Stimulated activated naive B cell treated with anti-CD40 and anti-IgM and Interleukin-4, amounts not matched to agents 10 μg/mL and 1 μg/mL and 100 μg/mL, for 72 hours (primary cell): Measurements from ENCODE around the gene REEP1.
"Not testable (repeated sequence)": the region's sequence is repeated elsewhere in the genome, so short reads cannot be mapped to it uniquely, and the experiment has no call there.

Experiments used
- ATAC-seq, 2 donors: fragments of 150-1000 bp; cut with Tn5 transposase; replicated peaks; 2 replicates each; pipeline ENCODE4 v1.10.0; 2021; ENCODE audit warnings: moderate library complexity in 1 of 2
- DNase-seq: peaks from one replicate; pipeline ENCODE4 v3.0.0; 2021
- H3K27ac Mint-ChIP-seq: one replicate; pipeline ENCODE4 v1.8.0; 2022; ENCODE audit warnings: mild to moderate bottlenecking, mixed read lengths
- H3K27me3 Mint-ChIP-seq, 2 donors: one replicate each; pipeline ENCODE4 v1.8.0; 2022; ENCODE audit warnings: mixed read lengths in 2 of 2
- H3K36me3 Mint-ChIP-seq, 2 donors: one replicate each; pipeline ENCODE4 v1.8.0; 2022; ENCODE audit warnings: mixed read lengths in 2 of 2, mild to moderate bottlenecking in 1 of 2
- H3K4me1 Mint-ChIP-seq, 2 donors: one replicate each; pipeline ENCODE4 v1.8.0; 2022; ENCODE audit warnings: mixed read lengths in 2 of 2, mild to moderate bottlenecking in 1 of 2
- H3K4me3 Mint-ChIP-seq, 2 donors: one replicate each; pipeline ENCODE4 v1.8.0; 2022; ENCODE audit warnings: mild to moderate bottlenecking in 2 of 2, mixed read lengths in 2 of 2, moderate library complexity in 1 of 2
- H3K9me3 Mint-ChIP-seq, 2 donors: one replicate each; pipeline ENCODE4 v1.8.0; 2022; ENCODE audit warnings: mixed read lengths in 2 of 2, mild to moderate bottlenecking in 1 of 2

Gene REEP1

DNA sequence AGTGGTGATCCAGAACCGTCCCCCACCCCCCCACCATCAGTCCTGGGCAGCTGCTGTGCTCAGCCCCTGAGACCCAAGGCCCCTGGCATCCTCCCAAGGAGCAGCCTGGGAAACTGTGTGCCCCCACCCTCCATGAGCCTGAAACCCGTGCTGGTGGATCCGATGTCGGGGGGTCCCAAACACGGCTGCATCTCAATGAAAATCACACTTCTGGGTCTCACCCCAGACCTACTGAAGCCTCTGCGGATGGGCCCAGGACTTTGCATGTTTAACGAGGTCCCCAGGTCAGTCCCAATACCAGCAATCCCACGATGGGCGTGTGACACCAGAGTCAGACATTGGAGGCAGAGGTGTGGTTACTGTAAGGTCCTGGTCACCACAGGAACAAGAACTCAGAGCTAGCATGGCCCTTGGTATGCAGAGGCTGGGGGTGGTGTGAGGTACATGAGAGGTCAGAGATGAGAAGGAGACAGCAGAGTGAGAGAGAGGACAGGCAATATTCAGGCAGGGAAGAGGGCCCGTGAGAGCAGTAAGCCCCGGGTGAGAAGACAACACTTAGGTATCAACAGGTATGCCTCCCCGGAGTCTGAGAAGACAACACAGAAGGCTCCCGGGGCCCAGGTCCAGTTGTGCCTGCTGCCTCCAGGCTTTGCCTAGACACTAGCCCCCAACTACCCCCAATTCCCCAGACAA lies 105.6 kb downstream of the REEP1 start:
- ATAC-seq (no peak), DNase-seq (no peak)
- Mint-ChIP-seq H3K4me1 (peaks cover 14 to 23% of the 10 kb centered on the region in 2 donors), H3K9me3 (no peaks in the 10 kb centered on the region), H3K27ac (no peak overlapping the region), H3K27me3 (peaks cover 0 to 5% of the 10 kb centered on the region in 2 donors), H3K36me3 (no peaks in the 10 kb centered on the region), H3K4me3 (no peak overlapping the region)

DNA sequence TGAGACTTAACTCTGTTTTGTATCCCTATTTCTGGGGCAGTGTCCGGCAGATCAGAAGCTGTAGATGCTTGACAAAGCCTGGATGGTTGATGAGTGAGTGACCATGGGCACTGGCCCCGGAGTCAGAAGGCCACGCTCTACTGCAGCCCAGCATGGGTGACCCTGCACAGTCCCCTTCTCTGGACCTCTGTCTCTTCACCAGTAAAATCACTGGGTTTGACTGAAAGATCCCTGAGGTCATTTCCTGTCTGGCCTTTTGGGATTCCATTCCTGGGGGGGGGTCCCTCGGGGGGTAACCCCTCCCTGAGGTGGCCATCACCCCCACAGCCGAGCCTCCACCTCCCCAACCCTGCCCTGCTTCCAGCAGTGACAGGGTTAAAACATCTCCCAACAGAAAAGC lies 106.5 kb downstream of the REEP1 start:
- no peak for ATAC-seq
- no peak for DNase-seq
- H3K9me3 Mint-ChIP-seq, result no peaks in the 10 kb centered on the region

DNA sequence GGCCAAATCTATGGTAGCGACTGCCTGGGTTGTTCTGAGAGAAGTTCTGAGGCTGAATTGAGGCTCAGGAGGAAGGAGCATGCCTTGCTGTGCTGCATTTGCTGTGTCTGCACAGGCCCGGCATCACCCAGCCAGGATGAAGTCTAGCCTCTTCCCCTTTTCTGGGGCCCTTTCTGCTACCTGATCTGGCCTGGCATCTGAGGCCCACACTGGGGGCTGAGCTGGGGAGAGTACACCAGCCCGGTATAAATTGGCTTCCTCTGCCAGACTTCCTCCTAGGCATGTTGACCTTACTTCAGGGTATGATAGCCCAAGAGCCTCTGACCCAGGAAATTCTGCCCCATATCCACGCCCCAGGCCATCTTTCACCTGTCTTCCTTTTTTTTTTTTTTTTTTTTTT lies 108.2 kb downstream of the REEP1 start:
- no peak for DNase-seq
- Mint-ChIP-seq H3K4me3 (no peak overlapping the region), H3K4me1 (peaks cover 33 to 42% of the 10 kb centered on the region in 2 donors), H3K36me3 (no peaks in the 10 kb centered on the region), H3K9me3 (no peaks in the 10 kb centered on the region), H3K27ac (peak overlapping the region; percentile 21), H3K27me3 (peaks cover 0 to 5% of the 10 kb centered on the region in 2 donors)
- ATAC-seq, result peak; percentile 57 to 60

More for the DNA sequence above, 106.5 kb downstream of the REEP1 start:
- Mint-ChIP-seq H3K27ac (no peak overlapping the region), H3K27me3 (peaks cover 0 to 5% of the 10 kb centered on the region in 2 donors), H3K4me3 (no peak overlapping the region), H3K36me3 (no peaks in the 10 kb centered on the region), H3K4me1 (peaks cover 19 to 25% of the 10 kb centered on the region in 2 donors)

DNA sequence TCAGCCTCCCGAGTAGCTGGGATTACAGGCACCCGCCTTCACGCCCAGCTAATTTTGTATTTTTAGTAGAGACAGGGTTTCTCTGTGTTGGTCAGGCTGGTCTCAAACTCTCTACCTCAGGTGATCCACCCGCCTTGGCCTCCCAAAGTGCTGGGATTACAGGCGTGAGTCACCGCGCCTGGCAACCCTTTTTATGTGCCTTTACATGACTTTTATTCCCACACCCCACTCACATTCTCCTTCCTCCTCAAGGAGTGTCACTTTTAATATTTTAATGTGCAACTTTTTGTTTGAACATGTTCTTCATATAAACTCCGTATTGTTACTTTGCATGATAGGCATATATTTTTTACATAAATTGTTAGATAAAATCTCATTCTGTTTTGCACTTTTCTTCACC lies 108.9 kb downstream of the REEP1 start:
- not testable (repeated sequence) for H3K9me3 Mint-ChIP-seq, DNase-seq, H3K4me3 Mint-ChIP-seq, H3K36me3 Mint-ChIP-seq, H3K27me3 Mint-ChIP-seq, ATAC-seq, H3K27ac Mint-ChIP-seq
- H3K4me1 Mint-ChIP-seq, result peaks cover 36 to 44% of the 10 kb centered on the region in 2 donors

DNA sequence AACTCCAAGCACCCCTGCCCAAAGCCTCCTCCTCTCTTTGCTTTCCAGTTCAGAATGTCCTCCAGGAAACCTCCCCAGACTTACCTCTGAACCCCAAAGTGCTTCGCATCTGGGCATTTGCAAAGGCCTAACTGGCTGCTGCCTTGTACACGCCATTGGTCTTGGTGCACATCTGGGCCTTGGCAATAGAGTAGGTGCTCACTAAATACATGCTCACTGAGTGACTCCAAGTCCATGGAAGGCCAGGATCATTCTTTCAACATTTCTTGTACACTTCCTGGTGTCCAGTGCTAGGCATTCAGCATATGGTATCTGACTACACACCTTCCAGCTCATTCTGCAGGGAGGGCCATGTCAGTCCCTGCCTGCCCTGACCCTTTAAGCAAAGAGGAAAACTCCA lies 109.7 kb downstream of the REEP1 start:
- ATAC-seq (no peak), DNase-seq (no peak)
- Mint-ChIP-seq H3K27ac (no peak overlapping the region), H3K4me1 (peaks cover 38 to 44% of the 10 kb centered on the region in 2 donors), H3K36me3 (no peaks in the 10 kb centered on the region), H3K4me3 (no peak overlapping the region), H3K9me3 (no peaks in the 10 kb centered on the region), H3K27me3 (no peaks in the 10 kb centered on the region)

DNA sequence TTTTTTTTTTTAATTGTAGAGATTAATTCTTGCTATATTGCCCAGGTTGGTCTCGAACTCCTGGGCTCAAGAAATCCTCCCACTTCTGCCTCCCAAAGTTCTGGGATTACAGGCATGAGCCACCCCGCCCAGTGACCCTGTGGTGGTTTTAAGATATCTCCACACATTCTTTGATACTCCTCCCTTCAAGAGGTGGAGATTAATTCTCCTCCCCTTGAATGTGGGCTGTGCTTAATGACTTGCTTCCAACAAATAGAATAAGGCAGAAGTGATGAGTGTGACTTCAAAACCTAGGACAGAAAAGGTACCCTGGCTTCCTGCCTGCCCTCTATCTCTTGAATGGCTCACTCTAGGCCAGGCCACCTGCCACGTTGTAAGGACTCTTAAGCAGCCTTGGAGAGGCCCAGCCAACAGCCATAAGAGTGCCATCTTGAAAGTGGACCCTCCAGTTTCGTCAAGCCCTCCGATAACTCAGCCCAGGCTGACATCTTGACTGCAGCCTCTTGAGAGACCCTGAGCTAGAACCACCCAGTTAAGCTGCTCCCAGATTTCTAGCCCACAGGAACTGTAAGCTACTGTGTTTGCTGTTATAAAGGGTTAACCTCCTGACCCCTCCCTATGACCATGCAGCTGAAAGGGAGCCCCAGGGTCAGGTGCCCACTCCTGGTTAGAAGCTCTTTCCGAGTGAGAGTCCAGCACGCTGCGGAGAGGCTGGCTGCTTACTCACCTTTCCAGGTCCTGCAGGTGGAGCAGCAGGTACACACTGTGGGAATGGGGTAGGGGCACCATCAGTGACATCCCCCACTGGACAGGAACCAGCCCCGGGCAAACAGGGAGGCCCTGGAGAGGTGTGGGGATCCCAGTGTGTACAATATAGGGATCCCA lies 110.5 kb downstream of the REEP1 start:
- H3K9me3 Mint-ChIP-seq, result no peaks in the 10 kb centered on the region
- ATAC-seq, result no peak
- H3K4me1 Mint-ChIP-seq, result peaks cover 39 to 44% of the 10 kb centered on the region in 2 donors

DNA sequence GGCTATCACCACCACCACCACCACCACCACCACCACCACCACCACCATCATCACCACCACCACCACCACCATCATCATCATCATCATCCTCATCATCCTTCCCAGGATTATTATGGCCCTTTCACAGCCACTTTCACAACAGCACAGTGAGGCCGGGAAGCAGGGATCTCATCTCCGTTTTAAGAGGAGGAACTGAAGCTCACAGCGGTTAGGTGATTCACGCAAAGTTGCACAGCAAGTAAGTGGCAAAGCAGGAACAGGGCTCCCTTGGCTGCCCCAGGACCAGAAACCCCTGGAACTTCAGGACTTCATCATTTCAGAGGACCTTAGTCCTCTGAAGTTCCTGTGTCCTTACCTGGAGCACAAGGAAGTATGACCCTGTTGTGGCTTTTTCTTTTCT lies 111.4 kb downstream of the REEP1 start:
- Mint-ChIP-seq H3K27ac (peak overlapping the region; percentile 92), H3K9me3 (no peaks in the 10 kb centered on the region), H3K36me3 (no peaks in the 10 kb centered on the region), H3K4me1 (peaks cover 42 to 44% of the 10 kb centered on the region in 2 donors), H3K27me3 (no peaks in the 10 kb centered on the region), H3K4me3 (peak overlapping the region in 1 of 2 donors; percentile 44)
- peak; percentile 59 to 64 for ATAC-seq
- DNase-seq, result no peak

More for the DNA sequence above, 110.5 kb downstream of the REEP1 start:
- H3K27me3 Mint-ChIP-seq, result no peaks in the 10 kb centered on the region
- DNase-seq, result no peak
- H3K36me3 Mint-ChIP-seq, result no peaks in the 10 kb centered on the region
- H3K27ac Mint-ChIP-seq, result peak overlapping the region; percentile 51
- H3K4me3 Mint-ChIP-seq, result peak overlapping the region in 1 of 2 donors; percentile 36

DNA sequence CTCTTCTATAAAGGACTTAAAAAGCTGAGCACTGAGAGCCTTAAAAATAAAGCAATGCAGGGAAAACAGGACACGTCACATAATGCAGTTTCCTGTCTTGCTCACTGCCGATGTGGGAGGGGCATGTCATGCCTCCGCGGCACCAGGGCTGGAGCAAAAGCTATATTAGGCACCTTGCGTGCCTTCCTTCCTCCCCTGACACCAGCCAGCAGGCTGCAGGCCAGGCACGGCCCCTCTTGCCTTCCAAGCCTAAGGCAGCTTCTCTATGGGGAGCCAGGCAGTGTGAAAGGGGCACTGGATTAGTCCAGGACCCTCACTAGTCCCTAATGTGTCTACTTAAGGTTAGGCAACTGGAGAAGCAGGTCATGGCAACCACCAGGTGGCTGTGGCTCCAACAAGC lies 111.8 kb downstream of the REEP1 start:
- Mint-ChIP-seq H3K27ac (peak overlapping the region; percentile 92), H3K36me3 (no peaks in the 10 kb centered on the region), H3K4me1 (peaks cover 43 to 44% of the 10 kb centered on the region in 2 donors), H3K27me3 (no peaks in the 10 kb centered on the region), H3K4me3 (peak overlapping the region; percentile 36 to 44), H3K9me3 (no peaks in the 10 kb centered on the region)
- peak; percentile 61 for DNase-seq
- peak; percentile 81 to 85 for ATAC-seq

DNA sequence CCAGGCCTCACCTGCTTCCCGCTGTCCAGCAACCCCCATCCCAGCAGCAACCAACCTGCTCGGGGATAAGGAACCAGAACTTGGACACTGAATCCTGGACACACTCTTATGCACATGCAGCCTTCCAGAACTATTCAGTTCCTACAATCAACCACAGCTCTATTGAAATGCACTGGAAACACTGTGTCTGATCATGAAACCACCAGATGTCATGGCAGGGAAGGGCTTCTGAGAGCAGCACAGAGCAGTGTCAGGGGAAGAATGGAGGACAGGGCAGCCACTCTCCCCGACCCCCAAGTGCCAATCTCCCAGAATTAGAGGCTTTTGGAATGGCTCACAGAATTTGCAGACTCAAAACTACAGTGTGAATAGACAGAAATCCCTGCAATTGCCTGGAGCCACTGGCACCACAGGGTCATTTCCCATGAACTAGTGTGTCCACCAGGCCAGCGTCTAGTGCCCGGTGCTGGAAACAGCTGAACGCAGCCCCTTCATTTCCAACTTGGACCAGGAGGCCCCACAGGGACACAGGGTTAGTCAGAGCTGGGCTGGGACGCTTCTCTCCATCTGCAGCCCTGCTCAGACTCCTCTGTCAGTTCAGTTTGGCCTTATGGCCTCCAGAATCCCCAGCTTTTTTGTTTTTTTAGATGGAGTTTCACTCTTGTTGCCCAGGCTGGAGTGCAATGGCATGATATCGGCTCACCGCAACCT lies 112.6 kb downstream of the REEP1 start:
- H3K27me3 Mint-ChIP-seq, result no peaks in the 10 kb centered on the region
- no peak for DNase-seq
- no peak overlapping the region for H3K4me3 Mint-ChIP-seq
- no peaks in the 10 kb centered on the region for H3K36me3 Mint-ChIP-seq
- peak overlapping the region; percentile 92 for H3K27ac Mint-ChIP-seq
- H3K9me3 Mint-ChIP-seq, result no peaks in the 10 kb centered on the region
- H3K4me1 Mint-ChIP-seq, result peaks cover 36 to 43% of the 10 kb centered on the region in 2 donors
- no peak for ATAC-seq

DNA sequence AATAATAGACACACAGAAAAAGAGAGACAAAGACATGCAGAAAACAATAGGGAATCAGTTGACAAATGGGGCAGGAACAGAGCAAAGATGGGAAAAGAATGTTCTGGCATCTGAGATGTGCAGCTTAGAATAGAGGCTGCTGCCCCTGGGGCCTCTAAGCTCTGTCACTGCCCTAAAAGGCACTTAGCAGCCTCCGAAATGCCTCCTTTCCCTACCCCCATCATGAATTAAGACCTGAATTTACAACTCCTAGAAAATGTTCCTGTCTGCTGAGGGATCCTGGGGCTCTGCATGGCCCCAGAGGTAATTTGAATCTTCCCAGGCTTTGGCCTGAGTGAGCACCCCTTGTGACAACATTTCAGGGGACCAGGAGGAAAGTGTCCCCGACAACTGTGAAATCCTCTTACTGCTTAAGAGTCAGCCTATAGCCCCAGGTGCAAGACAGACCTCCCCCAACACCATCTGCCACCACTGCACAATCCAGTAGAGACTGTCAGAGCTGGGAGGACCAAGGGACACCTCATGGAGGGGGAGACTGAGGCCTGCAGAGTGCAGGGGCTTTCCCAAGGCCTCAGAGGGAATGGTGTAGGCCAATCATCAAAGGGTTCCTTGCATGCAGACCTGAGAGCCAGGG lies 113.4 kb downstream of the REEP1 start:
- H3K27me3 Mint-ChIP-seq, result no peaks in the 10 kb centered on the region
- DNase-seq (no peak), ATAC-seq (no peak)
- H3K4me1 Mint-ChIP-seq, result peaks cover 28 to 39% of the 10 kb centered on the region in 2 donors
- no peaks in the 10 kb centered on the region for H3K36me3 Mint-ChIP-seq
- no peak overlapping the region for H3K4me3 Mint-ChIP-seq
- H3K9me3 Mint-ChIP-seq, result no peaks in the 10 kb centered on the region
- no peak overlapping the region for H3K27ac Mint-ChIP-seq

DNA sequence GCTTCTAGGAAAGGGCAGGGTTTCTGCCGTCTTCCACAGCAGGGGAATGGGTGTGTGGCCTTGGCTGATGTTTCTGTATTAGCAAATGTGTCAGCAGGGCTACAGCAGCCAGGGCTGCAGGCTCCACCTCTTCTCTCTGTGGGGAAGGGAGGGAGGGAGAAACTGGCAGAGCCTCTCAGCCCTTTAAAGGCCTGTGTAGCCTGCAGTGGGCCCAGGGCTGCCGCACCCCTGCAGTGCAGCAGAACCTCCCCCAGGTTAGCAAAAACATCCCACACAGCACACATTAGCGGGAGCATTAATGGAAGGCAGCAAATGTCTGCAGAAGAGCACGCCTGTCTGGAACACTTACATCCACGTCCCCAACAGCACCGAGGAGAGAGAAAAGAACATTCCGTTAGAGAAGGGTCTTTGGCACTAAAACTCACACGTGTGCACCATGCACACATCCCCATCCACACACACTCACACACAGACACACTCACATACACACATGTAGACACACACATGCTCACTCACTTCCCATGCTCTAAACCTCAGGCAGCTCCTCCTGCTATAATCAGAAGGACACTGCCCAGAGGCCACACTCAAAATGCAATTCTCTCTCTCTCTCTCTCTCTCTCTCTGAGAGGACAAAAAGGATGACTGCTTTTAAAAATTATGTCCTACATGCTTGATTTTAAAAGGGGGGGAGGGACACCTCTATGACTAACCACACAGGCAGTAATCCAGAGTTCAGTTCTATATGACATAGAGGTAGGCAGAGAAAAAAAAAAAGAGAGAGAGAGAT lies 114.1 kb downstream of the REEP1 start:
- no peak overlapping the region for H3K4me3 Mint-ChIP-seq
- DNase-seq, result no peak
- no peaks in the 10 kb centered on the region for H3K9me3 Mint-ChIP-seq
- no peaks in the 10 kb centered on the region for H3K36me3 Mint-ChIP-seq
- peaks cover 22 to 34% of the 10 kb centered on the region in 2 donors for H3K4me1 Mint-ChIP-seq
- no peak for ATAC-seq
- H3K27me3 Mint-ChIP-seq, result no peaks in the 10 kb centered on the region
- H3K27ac Mint-ChIP-seq, result no peak overlapping the region

DNA sequence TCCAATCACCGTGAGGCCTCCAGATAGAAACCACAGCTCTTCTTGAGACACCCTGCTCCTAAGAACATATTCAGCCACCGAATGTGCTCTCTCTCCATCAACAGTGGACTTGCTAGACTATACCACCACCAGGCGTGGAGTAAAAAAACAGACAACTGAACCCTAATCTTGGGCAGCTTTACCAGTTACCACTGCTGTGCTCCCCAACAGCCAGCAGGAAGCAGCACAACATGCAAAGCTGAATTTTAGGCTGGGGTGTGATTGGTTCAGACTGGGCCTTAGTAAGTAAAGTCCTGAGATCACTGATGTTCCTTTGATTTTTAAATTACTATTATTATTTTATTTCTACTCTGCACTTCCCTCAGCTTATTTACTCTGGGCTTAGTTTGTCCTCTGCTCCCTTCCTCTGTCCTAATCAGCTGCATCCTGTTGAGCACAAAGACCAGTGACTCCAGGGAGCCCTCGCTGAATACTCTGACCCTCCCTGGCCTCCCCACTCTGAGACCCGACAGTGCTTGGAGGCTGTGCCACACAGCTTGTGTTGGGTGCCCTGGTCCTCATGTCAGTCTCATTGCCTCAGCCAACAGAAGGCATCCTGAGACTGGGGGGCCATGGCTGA lies 116.3 kb downstream of the REEP1 start:
- Mint-ChIP-seq H3K27me3 (no peaks in the 10 kb centered on the region), H3K27ac (no peak overlapping the region), H3K4me3 (no peak overlapping the region), H3K4me1 (peaks cover 37 to 38% of the 10 kb centered on the region in 2 donors), H3K9me3 (no peaks in the 10 kb centered on the region), H3K36me3 (no peaks in the 10 kb centered on the region)
- ATAC-seq (peak; percentile 66 to 67), DNase-seq (peak; percentile 50)

DNA sequence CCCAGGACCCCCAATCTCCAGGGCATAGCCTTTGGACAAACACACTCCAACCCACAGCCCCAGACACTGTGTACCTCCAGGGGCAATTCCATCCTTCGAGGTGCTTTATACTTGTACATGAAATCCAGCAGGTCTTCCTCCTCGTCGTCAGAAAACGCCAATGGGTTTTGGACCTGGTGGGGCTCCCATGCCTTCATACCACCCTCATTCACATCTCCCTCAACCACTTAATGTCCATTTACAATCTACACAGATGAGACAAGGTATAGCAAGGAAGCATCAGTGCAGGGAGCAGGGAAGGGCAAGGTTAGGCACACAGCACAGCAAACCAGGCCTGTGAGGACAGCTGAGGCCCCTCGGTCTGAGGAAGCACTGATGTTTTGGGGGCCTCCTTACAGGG lies 117.5 kb downstream of the REEP1 start:
- Mint-ChIP-seq H3K4me1 (peaks cover 27% of the 10 kb centered on the region in 2 donors), H3K4me3 (no peak overlapping the region), H3K36me3 (no peaks in the 10 kb centered on the region), H3K27ac (no peak overlapping the region), H3K27me3 (no peaks in the 10 kb centered on the region), H3K9me3 (no peaks in the 10 kb centered on the region)
- DNase-seq (no peak), ATAC-seq (no peak)
